ENCODE results near the gene MLH1. TPM values are rescaled to one million over a fixed set of nuclear protein-coding genes. Genes with fewer than 3 reads are reported as not detected.
"Not testable (repeated sequence)": the region's sequence is repeated elsewhere in the genome, so short reads cannot be mapped to it uniquely, and the experiment has no call there.

The MLH1 gene
- total RNA-seq, 1 donor from 2014 or later, result 30.0 TPM

- no peak for DNase-seq (ENCODE audit: low spot score)
Measured at GRCh38 chr3:37037352-37037751, 44.0 kb downstream of the MLH1 start.

- no peak for DNase-seq (ENCODE audit: low spot score)
Measured at GRCh38 chr3:37039161-37039846, 46.0 kb downstream of the MLH1 start.

DNA sequence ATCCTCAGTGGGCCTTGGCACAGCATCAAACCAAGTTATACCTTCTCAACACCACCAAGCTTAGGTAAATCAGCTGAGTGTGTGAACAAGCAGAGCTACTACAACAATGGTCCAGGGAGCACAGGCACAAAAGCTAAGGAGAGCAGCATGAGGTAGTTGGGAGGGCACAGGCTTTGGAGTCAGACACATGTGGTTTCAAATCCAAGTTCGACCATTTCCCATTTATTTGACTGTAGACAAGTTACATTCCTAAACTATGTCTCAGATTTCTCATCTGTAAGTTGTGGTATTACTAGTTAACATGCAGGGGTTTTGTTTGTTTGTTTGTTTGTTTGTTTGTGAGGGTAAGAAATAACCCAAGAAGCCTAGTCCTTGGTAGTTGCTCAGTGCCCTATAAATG lies 46.9 kb downstream of the MLH1 start:
- no peak for DNase-seq (ENCODE audit: low spot score)

DNA sequence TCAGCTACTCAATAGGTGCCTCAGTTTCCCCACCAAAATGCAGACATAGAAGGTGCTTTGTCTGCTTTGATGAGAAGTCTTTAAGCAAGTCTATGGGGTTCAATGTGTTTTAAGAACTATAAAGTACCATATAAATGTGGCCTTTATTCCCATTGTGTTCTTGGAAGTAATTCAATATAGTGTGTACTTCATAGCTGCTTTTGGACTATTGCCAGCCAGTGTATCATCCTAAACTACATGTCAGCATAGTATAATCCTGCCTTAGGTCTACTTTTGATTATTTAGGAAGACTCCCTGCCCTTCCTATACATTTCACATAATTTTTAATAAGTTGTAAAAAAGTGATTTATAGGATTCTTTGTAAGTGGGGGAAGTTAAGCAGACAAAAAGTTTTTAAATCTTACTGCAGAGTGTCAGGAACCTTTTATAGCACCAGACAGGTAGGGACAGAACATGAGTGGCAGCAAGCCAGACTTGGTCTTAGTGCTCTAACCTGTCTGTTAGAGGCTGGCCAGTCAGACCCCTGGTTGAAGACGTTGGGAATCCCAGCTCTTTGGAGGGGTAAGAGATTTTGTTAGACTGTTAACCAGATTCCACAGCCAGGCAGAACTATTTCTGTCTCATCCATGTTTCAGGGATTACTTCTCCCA lies 48.4 kb downstream of the MLH1 start:
- DNase-seq (ENCODE audit: low spot score), result no peak

DNA sequence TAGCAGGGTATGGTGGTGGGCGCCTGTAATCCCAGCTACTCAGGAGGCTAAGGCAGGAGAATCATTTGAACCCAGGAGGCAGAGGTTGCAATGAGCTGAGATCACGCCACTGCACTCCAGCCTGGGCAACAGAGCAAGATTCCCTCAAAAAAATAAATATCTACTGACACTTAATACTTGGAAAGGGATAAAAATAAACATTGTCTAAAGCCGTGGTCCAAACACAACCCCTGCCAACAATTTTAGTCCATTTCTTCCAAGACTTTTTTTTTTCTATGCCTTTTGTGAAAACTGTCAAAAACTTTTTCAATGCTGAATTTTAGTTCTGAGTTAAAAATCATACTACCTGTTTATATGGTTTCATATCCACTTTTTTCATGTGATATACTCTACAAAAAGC lies 49.4 kb downstream of the MLH1 start:
- not testable (repeated sequence) for DNase-seq (ENCODE audit: low spot score)

- no peak for DNase-seq (ENCODE audit: low spot score)
Measured at GRCh38 chr3:37050282-37050681, 57.0 kb downstream of the MLH1 start.

GRCh38 chr3:37052860-37053259 lies 59.5 kb downstream of the MLH1 start:
- no peak for DNase-seq (ENCODE audit: low spot score)

GRCh38 chr3:37053337-37053736 lies 60.0 kb downstream of the MLH1 start:
- no peak for DNase-seq (ENCODE audit: low spot score)

GRCh38 chr3:37053753-37054152 lies 60.4 kb downstream of the MLH1 start:
- DNase-seq (ENCODE audit: low spot score), result no peak

DNA sequence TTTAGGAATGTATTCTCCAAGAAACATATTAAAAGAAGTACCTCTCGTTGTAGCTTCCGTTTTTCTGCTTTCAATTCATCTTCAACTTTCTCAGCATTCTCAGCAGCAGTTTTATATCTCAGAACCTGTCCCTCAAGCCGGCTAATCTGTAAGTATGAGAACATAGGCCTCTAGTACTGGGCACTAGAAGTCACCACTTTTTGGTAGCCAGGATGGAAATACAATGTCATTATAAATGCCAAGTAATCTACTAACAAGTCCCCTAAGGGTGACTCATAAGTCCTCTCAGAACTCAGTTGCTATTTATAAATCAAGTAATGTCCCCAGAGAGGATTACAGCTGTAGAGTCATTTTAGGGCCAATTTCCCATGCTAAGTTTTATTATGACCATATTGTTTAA lies 61.1 kb downstream of the MLH1 start:
- no peak for DNase-seq (ENCODE audit: low spot score)

GRCh38 chr3:37055077-37055476 lies 61.8 kb downstream of the MLH1 start:
- DNase-seq (ENCODE audit: low spot score), result not testable (repeated sequence)

- no peak for DNase-seq (ENCODE audit: low spot score)
Measured at GRCh38 chr3:37056826-37057225, 63.5 kb downstream of the MLH1 start.

- DNase-seq (ENCODE audit: low spot score), result no peak
Measured at GRCh38 chr3:37058117-37058516, 64.8 kb downstream of the MLH1 start.

DNA sequence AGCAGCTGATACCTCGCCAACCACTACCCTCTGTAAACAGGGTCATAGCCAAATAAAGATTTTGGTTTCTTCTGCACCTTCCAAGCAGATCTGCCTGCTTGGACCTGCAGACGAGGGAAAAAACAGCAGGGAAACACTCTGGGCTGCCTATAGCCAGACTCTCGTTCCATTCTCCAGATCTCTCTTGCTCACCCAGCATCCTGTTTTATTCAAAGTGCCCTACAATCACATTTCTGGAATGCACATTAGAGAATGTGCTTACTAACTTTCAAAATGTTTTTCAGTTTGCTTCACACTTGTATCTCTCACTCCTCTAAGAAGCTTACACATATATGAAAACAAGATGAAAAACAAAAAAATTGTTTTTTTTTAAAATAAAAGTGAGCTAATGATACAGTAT lies 71.4 kb downstream of the MLH1 start:
- no peak for DNase-seq (ENCODE audit: low spot score)

- no peak for DNase-seq (ENCODE audit: low spot score)
Measured at GRCh38 chr3:37067577-37067976, 74.3 kb downstream of the MLH1 start.

DNA sequence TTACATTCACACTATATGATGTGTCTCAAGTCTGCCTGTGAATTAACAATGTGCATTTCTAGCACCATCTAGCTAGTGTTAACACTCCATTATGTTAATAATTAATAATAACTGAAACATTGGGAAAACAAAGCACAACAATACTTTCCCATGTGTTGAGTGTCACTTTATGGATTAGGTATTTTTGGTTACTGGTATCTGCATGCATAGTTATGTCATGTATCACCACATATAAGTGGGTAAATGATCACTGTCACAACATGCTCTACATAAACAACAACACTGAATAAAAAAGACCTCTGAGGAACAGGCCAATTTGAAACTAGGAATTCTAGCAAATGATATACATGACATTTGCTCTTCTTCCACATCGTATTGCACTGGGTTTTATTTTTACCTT lies 74.7 kb downstream of the MLH1 start:
- no peak for DNase-seq (ENCODE audit: low spot score)

- DNase-seq (ENCODE audit: low spot score), result no peak
Measured at GRCh38 chr3:37071921-37072320, 78.6 kb downstream of the MLH1 start.

DNA sequence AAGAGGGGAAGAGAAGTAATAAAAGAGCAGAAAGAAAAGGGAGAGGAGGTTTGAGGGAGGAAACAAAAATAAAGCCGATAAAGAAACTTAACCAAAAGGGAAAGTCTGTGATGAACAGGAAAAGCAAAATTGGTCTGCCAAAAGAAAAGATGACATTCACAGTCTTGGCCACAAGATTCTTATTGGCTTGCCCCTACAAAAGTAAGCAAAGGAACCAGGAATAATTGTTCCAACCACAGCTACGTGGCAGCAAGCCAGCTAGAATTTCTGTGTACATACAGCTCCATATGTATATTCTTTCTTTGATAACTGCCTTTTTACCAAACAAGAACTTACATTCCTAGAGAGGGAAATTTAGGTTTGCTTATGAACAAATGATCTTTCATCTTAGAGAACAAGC lies 79.6 kb downstream of the MLH1 start:
- DNase-seq (ENCODE audit: low spot score), result no peak

- no peak for DNase-seq (ENCODE audit: low spot score)
Measured at GRCh38 chr3:37074178-37074577, 80.9 kb downstream of the MLH1 start.

DNA sequence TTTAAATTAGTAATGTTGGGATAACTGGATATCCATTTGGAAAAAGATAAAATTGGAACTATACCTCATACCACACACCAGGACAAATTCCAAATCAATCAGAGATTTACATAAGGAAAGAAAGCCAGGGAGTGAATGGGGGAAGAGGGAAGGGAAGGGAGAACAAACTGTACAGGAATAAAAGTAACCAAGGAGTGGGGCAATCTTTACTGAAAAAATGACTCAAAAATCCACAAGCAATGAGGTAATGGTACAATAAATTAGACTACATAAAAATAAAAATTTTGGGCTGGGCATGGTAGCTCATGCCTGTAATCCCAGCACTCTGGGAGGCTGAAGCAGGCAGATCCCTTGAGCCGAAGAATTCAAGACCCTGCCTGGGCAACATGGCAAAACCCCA lies 82.6 kb downstream of the MLH1 start:
- no peak for DNase-seq (ENCODE audit: low spot score)

DNA sequence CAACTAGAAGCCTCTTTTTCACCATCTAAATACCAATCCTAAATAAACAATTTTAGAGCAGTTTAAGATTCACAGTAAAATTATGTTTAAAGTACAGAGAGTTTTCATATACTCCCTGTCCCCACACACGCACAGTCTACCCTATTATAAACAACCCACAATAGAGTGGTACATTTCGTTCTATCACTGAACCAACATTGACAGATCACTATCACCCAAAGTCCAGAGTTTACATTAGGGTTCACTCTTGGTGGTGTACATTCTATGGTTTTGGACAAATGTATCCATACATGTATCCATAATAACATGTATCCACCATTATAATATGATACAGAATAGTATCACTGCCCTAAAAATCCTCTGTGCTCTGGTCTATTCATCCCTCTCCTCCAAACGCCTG lies 89.0 kb downstream of the MLH1 start:
- DNase-seq (ENCODE audit: low spot score), result no peak

DNA sequence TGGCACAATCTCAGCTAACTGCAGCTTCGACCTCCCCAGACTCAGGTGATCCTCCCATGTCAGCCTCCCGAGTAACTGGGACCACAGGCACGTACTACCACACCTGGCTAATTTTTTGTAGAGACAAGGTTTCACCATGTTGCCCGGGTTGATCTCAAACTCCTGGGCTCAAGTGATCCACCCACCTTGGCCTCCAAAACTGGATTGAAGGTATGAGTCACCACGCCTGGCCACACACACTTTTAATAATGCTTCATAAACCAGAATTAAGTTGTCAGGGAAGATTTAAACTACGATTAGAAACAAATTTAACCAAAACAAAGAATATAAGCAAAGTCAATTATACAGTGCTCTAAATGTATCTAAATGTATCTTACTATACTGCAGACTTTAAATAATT lies 93.6 kb downstream of the MLH1 start:
- no peak for DNase-seq (ENCODE audit: low spot score)

- DNase-seq (ENCODE audit: low spot score), result no peak
Measured at GRCh38 chr3:37087870-37088269, 94.6 kb downstream of the MLH1 start.

GRCh38 chr3:37092484-37092883 lies 99.2 kb downstream of the MLH1 start:
- no peak for DNase-seq (ENCODE audit: low spot score)

Measured in mucosa of gallbladder (tissue), 1 donor.